Sigmoid colon (tissue), 4 donors: ENCODE data around the gene TTN.

Experiments
- EP300 ChIP-seq, 4 donors: sonication (generic); formaldehyde crosslinking; IDR thresholded peaks; one replicate each; pipeline ENCODE4 v1.6.1; 2017; ENCODE audit warnings: antibody characterized with exemption in 4 of 4
- TF ChIP-seq, protein P1 (sequence below), 4 experiments: fragments of 450-650 bp in 3 of 4; fragments of 200-600 bp in 1 of 4; IDR thresholded peaks; one replicate each; pipeline ENCODE4 v1.5.1; 2016 to 2019; ENCODE audit warnings: antibody characterized with exemption in 4 of 4, mild to moderate bottlenecking in 3 of 4, moderate library complexity in 2 of 4

DNA sequence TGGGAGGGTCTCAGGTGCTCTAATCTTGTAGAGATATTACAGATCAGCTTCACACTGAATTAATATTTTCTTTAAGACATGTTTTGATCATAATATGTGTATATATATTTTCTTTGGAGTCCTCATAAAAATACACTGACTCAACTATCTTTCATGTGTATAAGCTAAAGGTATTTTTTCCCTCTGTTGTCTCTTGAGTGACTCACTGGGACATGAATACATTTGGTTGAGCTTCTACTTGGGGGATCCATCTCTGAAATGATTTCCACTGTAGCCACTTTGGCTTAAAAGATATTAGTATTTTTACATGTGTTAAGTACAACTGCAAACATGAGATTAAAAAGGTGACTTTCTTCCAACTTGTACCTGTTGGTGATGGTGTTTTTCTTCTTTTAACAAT is 140.8 kb downstream of the TTN start:
- no peak for TF ChIP-seq EP300 (IDR thresholded peaks at IDR 0.05)
- TF ChIP-seq, protein P1, sequence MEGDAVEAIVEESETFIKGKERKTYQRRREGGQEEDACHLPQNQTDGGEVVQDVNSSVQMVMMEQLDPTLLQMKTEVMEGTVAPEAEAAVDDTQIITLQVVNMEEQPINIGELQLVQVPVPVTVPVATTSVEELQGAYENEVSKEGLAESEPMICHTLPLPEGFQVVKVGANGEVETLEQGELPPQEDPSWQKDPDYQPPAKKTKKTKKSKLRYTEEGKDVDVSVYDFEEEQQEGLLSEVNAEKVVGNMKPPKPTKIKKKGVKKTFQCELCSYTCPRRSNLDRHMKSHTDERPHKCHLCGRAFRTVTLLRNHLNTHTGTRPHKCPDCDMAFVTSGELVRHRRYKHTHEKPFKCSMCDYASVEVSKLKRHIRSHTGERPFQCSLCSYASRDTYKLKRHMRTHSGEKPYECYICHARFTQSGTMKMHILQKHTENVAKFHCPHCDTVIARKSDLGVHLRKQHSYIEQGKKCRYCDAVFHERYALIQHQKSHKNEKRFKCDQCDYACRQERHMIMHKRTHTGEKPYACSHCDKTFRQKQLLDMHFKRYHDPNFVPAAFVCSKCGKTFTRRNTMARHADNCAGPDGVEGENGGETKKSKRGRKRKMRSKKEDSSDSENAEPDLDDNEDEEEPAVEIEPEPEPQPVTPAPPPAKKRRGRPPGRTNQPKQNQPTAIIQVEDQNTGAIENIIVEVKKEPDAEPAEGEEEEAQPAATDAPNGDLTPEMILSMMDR (IDR thresholded peaks at IDR 0.05): no peak
